DMS53 treated with DMSO at 0.1 percent for 48 hours (cell line): ENCODE measurements around the gene LYPD6.
"Not testable (repeated sequence)": the region's sequence is repeated elsewhere in the genome, so short reads cannot be mapped to it uniquely, and the experiment has no call there.

Source experiments
- DNase-seq: peaks from one replicate; lab custom pipeline; 2025; ENCODE audit not compliant: unreplicated experiment; lab: John Stamatoyannopoulos, UW

Gene LYPD6

GRCh38 chr2:149330127-149331022 lies at the start of gene LYPD6:
TSS of gene LYPD6 (plus strand) at chr2:149330587. CDS start at chr2:149437709, 107,122 bp downstream.
- peak; percentile 20 for DNase-seq

- no peak for DNase-seq
These were observed 48.9 kb upstream of the LYPD6 start for GRCh38 chr2:149281441-149281840.

GRCh38 chr2:149290662-149291061 lies 39.7 kb upstream of the LYPD6 start:
- DNase-seq: no peak

- no peak for DNase-seq
These were observed 38.5 kb upstream of the LYPD6 start for GRCh38 chr2:149291881-149292280.

- no peak for DNase-seq
These were observed 34.4 kb upstream of the LYPD6 start for GRCh38 chr2:149296031-149296430.

- DNase-seq: no peak
These were observed 23.4 kb upstream of the LYPD6 start for GRCh38 chr2:149307014-149307413.

GRCh38 chr2:149310349-149310748 lies 20.0 kb upstream of the LYPD6 start:
- DNase-seq: no peak

- no peak for DNase-seq
These were observed 18.3 kb upstream of the LYPD6 start for GRCh38 chr2:149312039-149312438.

GRCh38 chr2:149313512-149313972 lies 16.8 kb upstream of the LYPD6 start:
- DNase-seq: peak; percentile 30

- no peak for DNase-seq
These were observed 15.7 kb upstream of the LYPD6 start for GRCh38 chr2:149314687-149315086.

- DNase-seq: no peak
These were observed 14.9 kb upstream of the LYPD6 start for GRCh38 chr2:149315461-149315860.

GRCh38 chr2:149318566-149318965 lies 11.8 kb upstream of the LYPD6 start:
- DNase-seq: not testable (repeated sequence)

- no peak for DNase-seq
These were observed 10.0 kb upstream of the LYPD6 start for GRCh38 chr2:149320362-149320761.

GRCh38 chr2:149329068-149329467 lies 1.3 kb upstream of the LYPD6 start:
- peak; percentile 19 for DNase-seq

- DNase-seq: peak; percentile 32
These were observed 779 bp upstream of the LYPD6 start for GRCh38 chr2:149329489-149330126.

- no peak for DNase-seq
These were observed 625 bp downstream of the LYPD6 start for GRCh38 chr2:149331023-149331400.

- no peak for DNase-seq
These were observed 2.0 kb downstream of the LYPD6 start for GRCh38 chr2:149332364-149332763.

- DNase-seq: no peak
These were observed 3.2 kb downstream of the LYPD6 start for GRCh38 chr2:149333636-149334035.

GRCh38 chr2:149334156-149334555 lies 3.8 kb downstream of the LYPD6 start:
- no peak for DNase-seq

GRCh38 chr2:149339324-149339723 lies 8.9 kb downstream of the LYPD6 start:
- no peak for DNase-seq

- no peak for DNase-seq
These were observed 12.1 kb downstream of the LYPD6 start for GRCh38 chr2:149342509-149342908.

- DNase-seq: no peak
These were observed 13.7 kb downstream of the LYPD6 start for GRCh38 chr2:149344105-149344504.
